HUDEP-2 (cell line): ENCODE data around the gene ZNF701.
"Not testable (repeated sequence)": the region's sequence is repeated elsewhere in the genome, so short reads cannot be mapped to it uniquely, and the experiment has no call there.

Experiments used
- DNase-seq, 76 experiments: peaks; one replicate each; lab custom pipeline; 2025; ENCODE audit not compliant: unreplicated experiment in 76 of 76; lab: John Stamatoyannopoulos, UW

ZNF701 gene

GRCh38 chr19:52570000-52570861 lies at the start of gene ZNF701:
Gene ZNF701 (plus strand): TSS chr19:52570287. CDS start chr19:52574148, 3,861 bp downstream.
- peak in 74 of 76 experiments; percentile 7 to 96 (median 86) for DNase-seq

DNA sequence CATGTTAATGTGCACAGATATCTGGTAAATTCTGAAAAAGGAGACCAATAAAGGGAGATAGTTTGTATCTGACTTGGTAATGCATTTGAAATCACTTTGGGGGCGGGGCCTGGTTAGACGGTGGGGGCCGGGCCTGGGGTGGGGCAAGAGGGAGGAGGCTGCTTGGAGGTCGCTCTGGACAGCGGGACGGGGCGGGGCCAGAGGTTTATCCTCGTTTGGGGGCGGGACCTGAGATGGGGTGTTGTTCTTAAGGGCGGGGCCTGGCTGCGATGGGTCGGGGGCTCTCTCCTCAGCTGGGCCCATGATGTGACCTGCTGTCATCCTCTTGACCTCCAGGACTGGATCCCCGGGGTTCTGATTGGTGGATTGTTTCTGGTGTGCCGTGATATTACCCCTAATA lies 47.5 kb upstream of the ZNF701 start:
- no peak for DNase-seq

- no peak for DNase-seq
Measured at GRCh38 chr19:52524086-52524485, 46.0 kb upstream of the ZNF701 start.

DNA sequence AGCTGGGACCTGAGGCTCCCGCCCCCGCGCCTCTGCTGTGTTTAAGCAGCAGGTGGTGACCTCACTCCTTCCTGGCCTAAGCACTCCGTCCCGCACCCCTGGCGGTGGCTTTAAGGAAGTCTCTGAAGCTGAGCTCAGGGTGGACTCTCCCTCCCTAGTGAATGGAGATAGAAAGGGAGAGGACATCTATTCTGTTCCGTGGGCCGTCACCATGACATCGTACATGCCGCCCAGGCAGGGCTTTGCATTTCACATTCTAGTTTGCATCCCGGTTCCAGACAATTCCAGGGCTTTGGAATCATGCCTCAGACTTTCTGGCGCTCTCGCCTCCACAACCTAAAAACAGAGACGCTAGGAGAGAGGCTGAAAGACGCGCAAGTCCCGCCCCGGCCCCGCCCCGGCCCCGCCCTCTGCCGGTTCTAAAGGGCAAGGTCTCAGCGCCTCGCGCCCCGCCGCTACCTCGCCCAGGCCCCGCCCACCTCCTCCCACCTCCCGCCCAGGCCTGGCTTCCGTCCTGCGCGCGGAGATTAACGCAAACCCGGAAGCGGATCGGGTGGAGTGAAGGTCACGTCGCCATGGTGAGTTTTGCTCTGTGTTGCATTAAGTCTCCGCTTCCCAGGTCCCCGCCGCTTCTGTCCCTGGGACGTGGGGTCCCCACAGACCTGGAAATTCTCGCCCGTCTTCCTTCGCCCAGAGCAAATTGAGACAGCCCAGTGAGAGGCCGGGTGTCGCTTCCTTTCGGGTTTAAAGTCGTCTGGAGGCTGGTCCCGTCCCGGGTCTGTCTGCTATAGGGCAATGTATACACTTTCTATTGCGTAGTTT lies 42.7 kb upstream of the ZNF701 start, which contains the start of gene ZNF808:
TSS of gene ZNF808 (plus strand) at position 535 of the 822 bp plus-strand sequence. CDS start 15,617 bp downstream, outside the sequence.
- DNase-seq: peak; percentile 52 to 99 (median 95)

DNA sequence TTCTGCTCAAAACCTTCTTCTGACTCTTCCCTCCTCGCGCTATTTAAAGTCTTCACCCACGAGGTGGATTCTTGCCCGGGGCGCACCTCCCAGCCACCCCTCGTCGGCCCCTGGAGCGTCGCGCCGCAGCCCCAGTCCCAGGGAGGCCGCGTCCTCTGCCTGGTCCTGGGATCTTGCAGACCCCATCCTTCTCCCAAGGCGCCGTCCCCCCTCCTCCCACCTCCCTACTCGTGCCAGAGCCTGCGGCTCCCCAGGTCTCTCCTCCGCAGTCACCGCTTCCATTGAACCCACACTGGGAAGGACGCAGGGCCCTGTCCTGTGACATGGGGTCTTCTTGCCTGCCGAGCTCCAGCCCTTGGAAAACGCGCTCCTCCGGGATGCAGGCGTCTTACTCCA lies 42.1 kb upstream of the ZNF701 start:
- DNase-seq: peak in 3 of 76 experiments; percentile 25 to 39 (median 34)

DNA sequence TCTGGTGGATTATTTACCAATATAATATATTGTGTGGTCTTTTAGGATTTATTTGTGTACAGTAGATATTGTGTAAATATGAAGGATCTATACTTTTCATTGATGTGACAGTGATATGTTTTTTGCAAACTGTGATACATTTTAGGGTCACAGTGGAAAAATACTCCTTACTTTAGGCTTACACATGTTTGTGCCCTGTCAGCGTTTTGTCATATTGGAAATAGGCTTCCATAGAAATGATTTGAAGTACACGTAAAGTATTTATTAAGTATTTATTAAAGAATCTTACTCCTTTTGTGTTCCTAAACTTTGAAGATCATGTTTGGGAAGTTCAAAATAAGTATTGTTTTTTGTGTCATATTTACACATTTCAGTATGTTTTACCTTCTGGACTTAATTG lies 37.6 kb upstream of the ZNF701 start:
- no peak for DNase-seq

DNA sequence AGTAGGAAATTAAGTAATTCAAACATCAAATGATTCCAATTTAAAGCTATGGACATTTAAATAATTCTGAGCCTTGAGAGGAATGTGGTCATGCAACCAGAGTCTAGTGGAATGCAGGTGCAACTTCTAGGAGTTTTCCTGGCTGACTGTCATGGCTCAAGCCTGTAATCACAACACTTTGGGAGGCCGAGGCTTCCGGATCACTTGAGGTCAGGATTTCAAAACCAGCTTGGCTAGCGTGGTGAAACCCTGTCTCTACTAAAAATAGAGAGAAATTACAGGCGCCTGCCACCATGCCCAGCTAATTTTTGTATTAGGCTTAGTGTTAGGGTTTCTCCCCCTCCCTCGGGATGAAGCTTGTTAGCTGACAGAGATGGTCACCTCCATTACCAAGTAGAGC lies 36.2 kb upstream of the ZNF701 start:
- no peak for DNase-seq

DNA sequence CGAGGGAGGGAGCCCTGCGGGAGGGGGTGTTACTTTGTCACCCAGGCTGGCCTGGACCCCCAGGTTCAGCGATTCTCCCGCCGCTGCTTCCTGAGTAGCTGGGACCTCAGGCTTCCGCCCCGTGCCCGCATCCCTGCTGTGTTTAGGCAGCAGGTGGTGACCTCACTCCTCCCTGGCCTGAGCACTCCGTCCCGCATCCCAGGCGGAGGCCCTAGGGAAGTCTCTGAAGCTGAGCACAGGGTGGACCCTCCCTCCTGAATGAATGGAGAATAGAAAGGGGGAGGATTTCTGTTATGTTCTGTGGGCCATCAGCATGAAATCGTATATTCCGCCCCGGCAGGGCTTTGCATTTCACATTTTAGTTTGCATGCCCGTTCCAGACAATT lies 34.7 kb upstream of the ZNF701 start:
- DNase-seq: peak in 1 of 76 experiments; percentile 29

GRCh38 chr19:52535771-52536447 lies 34.2 kb upstream of the ZNF701 start:
- peak in 64 of 76 experiments; percentile 10 to 94 (median 83) for DNase-seq

DNA sequence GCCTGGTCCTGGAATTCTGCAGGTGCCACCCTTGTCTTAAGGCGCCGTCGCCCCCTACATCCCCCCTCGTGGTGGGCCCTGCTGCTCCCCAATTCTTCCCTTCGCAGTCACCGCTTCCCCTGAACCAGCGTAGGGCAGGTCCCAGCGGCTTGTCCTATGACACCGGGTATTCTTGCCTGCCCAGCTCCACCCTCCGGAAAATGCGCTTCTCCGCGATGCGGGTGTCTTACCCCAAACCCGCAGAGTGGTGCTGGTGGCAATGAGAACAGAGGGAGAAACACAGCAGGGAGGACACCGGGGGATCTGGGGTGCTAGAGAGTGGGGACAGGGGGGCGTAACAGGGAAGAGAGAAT lies 33.7 kb upstream of the ZNF701 start:
- peak in 20 of 76 experiments; percentile 1 to 48 (median 33) for DNase-seq

- not testable (repeated sequence) for DNase-seq
Measured at GRCh38 chr19:52538815-52539214, 31.3 kb upstream of the ZNF701 start.

- not testable (repeated sequence) for DNase-seq
Measured at GRCh38 chr19:52541176-52541575, 28.9 kb upstream of the ZNF701 start.

DNA sequence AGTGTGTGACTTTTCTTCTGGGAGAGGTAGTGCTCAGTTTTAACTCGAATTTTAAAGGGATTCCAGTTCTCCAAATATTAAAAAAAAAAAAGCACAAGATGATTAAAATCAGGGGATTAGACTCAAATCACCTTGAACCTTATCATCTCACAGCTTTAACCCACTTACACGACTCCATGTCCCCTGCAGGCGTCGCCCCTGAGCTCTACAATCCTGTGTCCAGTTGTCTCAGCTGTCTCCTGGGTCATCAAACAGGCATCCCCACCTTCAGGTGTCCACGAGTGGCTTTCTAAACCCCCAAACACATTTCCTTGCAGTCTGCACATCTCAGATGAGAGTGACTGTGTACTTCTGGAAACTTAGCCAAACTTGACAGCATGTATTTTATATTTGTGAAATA lies 28.5 kb upstream of the ZNF701 start:
- DNase-seq: no peak

DNA sequence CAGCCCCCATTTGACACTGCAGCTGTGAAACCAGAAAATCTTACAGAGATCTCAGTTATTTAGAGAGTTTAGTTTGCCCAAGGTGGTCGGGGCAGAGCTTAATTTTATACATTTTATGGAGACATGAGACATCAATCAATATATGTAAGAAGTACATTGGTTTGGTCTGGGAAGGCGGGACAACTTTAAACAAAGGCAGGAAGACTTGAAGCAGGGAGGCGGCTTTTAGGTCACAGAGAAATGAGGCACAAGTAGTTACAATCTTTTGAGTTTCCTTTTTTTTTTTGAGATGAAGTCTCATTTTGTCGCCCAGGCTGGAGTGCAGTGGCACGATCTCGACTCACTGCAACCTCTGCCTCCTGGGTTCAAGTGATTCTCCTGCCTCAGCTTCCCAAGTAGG lies 27.5 kb upstream of the ZNF701 start:
- not testable (repeated sequence) for DNase-seq

GRCh38 chr19:52542984-52543664 lies 27.0 kb upstream of the ZNF701 start:
- DNase-seq: no peak

GRCh38 chr19:52554216-52554971 lies 15.7 kb upstream of the ZNF701 start:
- no peak for DNase-seq

DNA sequence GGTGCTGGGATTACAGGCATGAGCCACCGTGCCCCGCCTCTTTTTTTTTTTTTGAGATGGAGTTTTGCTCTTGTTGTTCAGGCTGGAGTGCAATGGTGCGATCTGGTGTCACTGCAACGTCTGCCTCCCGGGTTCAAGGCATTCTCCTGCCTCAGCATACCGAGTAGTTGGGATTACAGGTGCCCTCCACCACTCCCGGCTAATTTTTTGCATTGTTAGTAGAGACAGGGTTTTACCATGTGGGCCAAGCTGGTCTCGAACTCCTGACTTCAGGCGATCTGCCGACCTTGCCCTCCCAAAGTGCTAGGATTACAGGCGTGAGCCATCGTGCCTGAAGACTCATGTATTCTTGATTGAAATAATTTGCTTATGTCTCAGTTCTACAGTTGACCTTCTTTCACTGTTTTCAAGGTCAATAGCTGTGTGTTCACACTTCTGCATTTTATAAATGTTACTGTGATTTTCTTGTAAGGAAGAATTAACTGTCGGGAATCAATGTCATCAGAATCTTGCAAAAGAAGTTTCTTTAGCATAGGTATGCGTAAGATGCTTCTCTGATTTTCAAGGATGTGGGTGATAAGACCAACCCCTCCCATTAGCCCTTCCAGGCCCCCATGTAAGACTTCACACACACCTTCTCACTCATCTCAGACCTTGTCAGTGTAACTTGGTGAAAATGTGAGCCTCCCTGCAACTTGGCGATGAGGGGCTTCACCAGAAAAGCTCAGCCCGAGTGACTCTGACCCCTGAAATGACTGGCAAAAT lies 12.7 kb upstream of the ZNF701 start:
- DNase-seq: no peak

- not testable (repeated sequence) for DNase-seq
Measured at GRCh38 chr19:52558732-52559445, 11.2 kb upstream of the ZNF701 start.
